AG08396 (cell line): Measurements from ENCODE around the gene ACADSB.

Experiments
- DNase-seq: peaks from one replicate; pipeline ENCODE4 v3.0.0; 2012; ENCODE audit warnings: low spot score, mixed read lengths

Gene ACADSB

GRCh38 chr10:123042708-123043408 is 34.1 kb downstream of the ACADSB start:
- DNase-seq: no peak

- peak; percentile 68 for DNase-seq
Measured at GRCh38 chr10:123043409-123043925, 34.7 kb downstream of the ACADSB start.

- DNase-seq: no peak
Measured at GRCh38 chr10:123044391-123044790, 35.6 kb downstream of the ACADSB start.

- DNase-seq: no peak
Measured at GRCh38 chr10:123045961-123046731, 37.3 kb downstream of the ACADSB start.

- no peak for DNase-seq
Measured at GRCh38 chr10:123057968-123058367, 49.2 kb downstream of the ACADSB start.

GRCh38 chr10:123061865-123062264 is 53.1 kb downstream of the ACADSB start:
- no peak for DNase-seq

- DNase-seq: no peak
Measured at GRCh38 chr10:123062726-123063125, 53.9 kb downstream of the ACADSB start.

GRCh38 chr10:123068087-123068853 is 59.5 kb downstream of the ACADSB start:
- no peak for DNase-seq

- DNase-seq: no peak
Measured at GRCh38 chr10:123069246-123069986, 60.6 kb downstream of the ACADSB start.

GRCh38 chr10:123073187-123073586 is 64.4 kb downstream of the ACADSB start:
- DNase-seq: no peak

GRCh38 chr10:123074215-123074614 is 65.4 kb downstream of the ACADSB start:
- no peak for DNase-seq

GRCh38 chr10:123081896-123082295 is 73.1 kb downstream of the ACADSB start:
- DNase-seq: no peak

- DNase-seq: no peak
Measured at GRCh38 chr10:123083811-123084210, 75.0 kb downstream of the ACADSB start.

GRCh38 chr10:123086281-123086680 is 77.5 kb downstream of the ACADSB start:
- DNase-seq: no peak

GRCh38 chr10:123087348-123087747 is 78.5 kb downstream of the ACADSB start:
- no peak for DNase-seq

GRCh38 chr10:123087786-123088185 is 79.0 kb downstream of the ACADSB start:
- no peak for DNase-seq

GRCh38 chr10:123092635-123093414 is 84.0 kb downstream of the ACADSB start:
- DNase-seq: no peak

- DNase-seq: no peak
Measured at GRCh38 chr10:123093489-123093888, 84.7 kb downstream of the ACADSB start.

GRCh38 chr10:123096452-123096851 is 87.6 kb downstream of the ACADSB start:
- DNase-seq: no peak

- DNase-seq: no peak
Measured at GRCh38 chr10:123097039-123097438, 88.2 kb downstream of the ACADSB start.
